PC-3 (cell line): ENCODE results near the gene TMEM141. TPM values are rescaled to one million over a fixed set of nuclear protein-coding genes. Genes with fewer than 3 reads are reported as not detected.

ENCODE experiments used
- ATAC-seq: fragments of 200-7000 bp; cut with Tn5 transposase; 2 replicates; pipeline ENCODE4 v1.9.1; 2020; ENCODE audit warnings: mild to moderate bottlenecking, moderate library complexity
- BruUV-seq: library from RNA; stranded (reverse); fragments of 400-500 nt; replicated peaks from 2 replicates; lab custom pipeline; 2021; lab: Mats Ljungman, UMichigan
- CTCF ChIA-PET: fragments of 300-600 bp; sonication (Branson Sonifier 250); formaldehyde crosslinking; loops from one replicate; lab custom pipeline; 2022; ENCODE audit warnings: antibody characterized with exemption; lab: Charles Lee
- POLR2A ChIA-PET: fragments of 300-600 bp; sonication (Branson Sonifier 250); formaldehyde crosslinking; loops from one replicate; lab custom pipeline; 2022; ENCODE audit warnings: antibody characterized with exemption; ENCODE audit not compliant: unreplicated experiment; lab: Charles Lee
- DNase-seq: peaks from one replicate; pipeline ENCODE4 v3.0.0-alpha.2; 2015
- H2AFZ ChIP-seq: fragments of 300-600 bp; sonication (generic); 2 replicates; pipeline ENCODE4 v1.6.0; 2016; ENCODE audit warnings: antibody characterized with exemption, low read length
- H3F3A ChIP-seq: fragments of 300-600 bp; sonication (generic); one replicate; pipeline ENCODE4 v1.6.0; 2017; ENCODE audit warnings: antibody characterized with exemption, low read length, control low read depth, mild to moderate bottlenecking; ENCODE audit not compliant: unreplicated experiment
- H3K27ac ChIP-seq: fragments of 300-600 bp; sonication (generic); 2 replicates; pipeline ENCODE4 v1.5.1; 2016; ENCODE audit warnings: mild to moderate bottlenecking, low read length
- H3K27me3 ChIP-seq: fragments of 300-600 bp; sonication (generic); 2 replicates; pipeline ENCODE4 v1.6.1; 2016; ENCODE audit warnings: low read length, mixed read lengths
- H3K36me3 ChIP-seq: fragments of 300-600 bp; sonication (generic); 2 replicates; pipeline ENCODE4 v1.6.1; 2016; ENCODE audit warnings: low read depth, mixed run types, low read length, mixed read lengths
- H3K4me1 ChIP-seq: fragments of 300-600 bp; sonication (generic); 2 replicates; pipeline ENCODE4 v1.5.1; 2016; ENCODE audit warnings: low read length; ENCODE audit not compliant: insufficient read depth
- H3K4me2 ChIP-seq: fragments of 300-600 bp; sonication (generic); 2 replicates; pipeline ENCODE4 v1.6.0; 2016; ENCODE audit warnings: low read length
- H3K4me3 ChIP-seq: fragments of 300-600 bp; sonication (generic); 2 replicates; pipeline ENCODE4 v1.5.1; 2016; ENCODE audit warnings: mild to moderate bottlenecking, low read length, mixed read lengths
- H3K79me2 ChIP-seq: fragments of 300-600 bp; sonication (generic); 2 replicates; pipeline ENCODE4 v1.6.1; 2017; ENCODE audit warnings: low read length, mixed read lengths
- H3K9ac ChIP-seq: fragments of 300-600 bp; sonication (generic); 2 replicates; pipeline ENCODE4 v1.6.0; 2016; ENCODE audit warnings: mild to moderate bottlenecking, low read length
- H3K9me2 ChIP-seq: fragments of 300-600 bp; sonication (generic); replicated peaks from 2 replicates; pipeline ENCODE4 v1.6.1; 2016; ENCODE audit warnings: mixed run types, low read length, mixed read lengths
- H3K9me3 ChIP-seq: fragments of 300-600 bp; sonication (generic); 2 replicates; pipeline ENCODE4 v1.6.1; 2016; ENCODE audit warnings: low read length, mixed read lengths
- H4K20me1 ChIP-seq: fragments of 300-600 bp; sonication (generic); 2 replicates; pipeline ENCODE4 v1.6.1; 2016; ENCODE audit warnings: low read length, mixed read lengths
- CTCF ChIP-seq: fragments of 300-600 bp; sonication (generic); conservative IDR thresholded peaks from 2 replicates; pipeline ENCODE4 v1.5.1; 2017; ENCODE audit warnings: antibody characterized with exemption, low read depth, mild to moderate bottlenecking, low read length
- EZH2 ChIP-seq: fragments of 300-600 bp; sonication (generic); IDR thresholded peaks from one replicate; pipeline ENCODE4 v1.6.1; 2017; ENCODE audit warnings: antibody characterized with exemption, mild to moderate bottlenecking, low read length; ENCODE audit not compliant: unreplicated experiment
- EZH2phosphoT487 ChIP-seq: fragments of 300-600 bp; sonication (generic); IDR thresholded peaks from 2 replicates; pipeline ENCODE4 v1.6.1; 2018; ENCODE audit warnings: mild to moderate bottlenecking, antibody characterized with exemption, low read length, borderline replicate concordance
- intact Hi-C: fragments of 100-400 bp; cut with micrococcal nuclease; formaldehyde crosslinking; loops from 2 replicates; pipeline ENCODE4 v1.9.0; 2023
- total RNA-seq: library from RNA; depleted of rRNA; stranded (reverse); fragments of >200 nt; gene quantifications from 2 replicates; pipeline ENCODE4 v1.2.3, GENCODE V29; 2014

The TMEM141 gene
- total RNA-seq, 1 experiment from 2014 or later, result 101 TPM

GRCh38 chr9:136825295-136826187 lies 34.4 kb downstream of the TMEM141 start:
- H3K9ac ChIP-seq, result no peak overlapping the region
- ChIA-PET CTCF (no interaction called here), POLR2A (no interaction called here)
- H3K4me3 ChIP-seq, result no peak overlapping the region
- H3K9me2 ChIP-seq, result no peaks in the 10 kb centered on the region
- no peak overlapping the region for H3K4me2 ChIP-seq
- no peaks in the 10 kb centered on the region for H3K27me3 ChIP-seq
- DNase-seq, result no peak
- H2AFZ ChIP-seq, result no peak overlapping the region
- BruUV-seq, result no TSS peak
- H3K4me1 ChIP-seq, result no peaks in the 10 kb centered on the region
- H3K79me2 ChIP-seq, result no peaks in the 10 kb centered on the region
- no peaks in the 10 kb centered on the region for H3K9me3 ChIP-seq
- peaks cover 8% of the 10 kb centered on the region; the same call in 1 of the 2 replicates for H3K36me3 ChIP-seq
- no peaks in the 10 kb centered on the region for H4K20me1 ChIP-seq
- no peaks in the 10 kb centered on the region for H3F3A ChIP-seq
- intact Hi-C loops, result no loop called here
- TF ChIP-seq CTCF (no peak), EZH2phosphoT487 (no peak), EZH2 (no peak)
- H3K27ac ChIP-seq, result no peak overlapping the region
- no peak for ATAC-seq

GRCh38 chr9:136826188-136826541 lies 35.0 kb downstream of the TMEM141 start:
- intact Hi-C loops, result no loop called here
- H3K9me2 ChIP-seq, result no peaks in the 10 kb centered on the region
- H2AFZ ChIP-seq, result no peak overlapping the region
- H3K79me2 ChIP-seq, result no peaks in the 10 kb centered on the region
- TF ChIP-seq EZH2, result no peak
- no peak for TF ChIP-seq EZH2phosphoT487
- TF ChIP-seq CTCF, result no peak
- no peaks in the 10 kb centered on the region for H3F3A ChIP-seq
- DNase-seq, result no peak
- H4K20me1 ChIP-seq, result no peaks in the 10 kb centered on the region
- no peak overlapping the region for H3K27ac ChIP-seq
- BruUV-seq, result no TSS peak
- H3K4me3 ChIP-seq, result no peak overlapping the region
- H3K4me1 ChIP-seq, result no peaks in the 10 kb centered on the region
- ChIA-PET POLR2A (no interaction called here), CTCF (no interaction called here)
- no peak overlapping the region for H3K9ac ChIP-seq
- no peaks in the 10 kb centered on the region for H3K9me3 ChIP-seq
- H3K36me3 ChIP-seq, result peaks cover 8% of the 10 kb centered on the region; the same call in 1 of the 2 replicates
- no peaks in the 10 kb centered on the region for H3K27me3 ChIP-seq
- no peak for ATAC-seq
- no peak overlapping the region for H3K4me2 ChIP-seq
